T-helper 1 cell (primary cell): ENCODE results near the gene GSTM5.
"Not testable (repeated sequence)": the region's sequence is repeated elsewhere in the genome, so short reads cannot be mapped to it uniquely, and the experiment has no call there.

ENCODE experiments used
- DNase-seq, 5 donors: peaks; one replicate each; pipeline ENCODE4 v3.0.0-alpha.2; 2012 to 2020

Gene GSTM5

GRCh38 chr1:109732390-109732881, 20.4 kb downstream of the GSTM5 start:
- DNase-seq: no peak

GRCh38 chr1:109733236-109733870, 21.3 kb downstream of the GSTM5 start:
- no peak for DNase-seq

- DNase-seq: peak; percentile 72 to 84 (median 80)
Observed at GRCh38 chr1:109739738-109740614, 27.9 kb downstream of the GSTM5 start.

- DNase-seq: no peak
Observed at GRCh38 chr1:109740615-109741373, 28.7 kb downstream of the GSTM5 start, which contains the start of gene GSTM3. Gene GSTM3 (minus strand): TSS chr1:109741038. CDS start chr1:109740287, 751 bp downstream.

- DNase-seq: not testable (repeated sequence)
Observed at GRCh38 chr1:109748311-109748710, 36.3 kb downstream of the GSTM5 start.

GRCh38 chr1:109749221-109749620, 37.2 kb downstream of the GSTM5 start:
- no peak for DNase-seq

- DNase-seq: no peak
Observed at GRCh38 chr1:109750241-109750882, 38.3 kb downstream of the GSTM5 start.

- no peak for DNase-seq
Observed at GRCh38 chr1:109750920-109751319, 38.9 kb downstream of the GSTM5 start.

GRCh38 chr1:109751531-109752260, 39.6 kb downstream of the GSTM5 start:
- no peak for DNase-seq

- DNase-seq: no peak
Observed at GRCh38 chr1:109754738-109755137, 42.7 kb downstream of the GSTM5 start.

- DNase-seq: not testable (repeated sequence)
Observed at GRCh38 chr1:109756325-109756724, 44.3 kb downstream of the GSTM5 start.

- DNase-seq: no peak
Observed at GRCh38 chr1:109756848-109757521, 44.9 kb downstream of the GSTM5 start.

GRCh38 chr1:109757936-109758786, 46.1 kb downstream of the GSTM5 start:
- DNase-seq: no peak

- DNase-seq: no peak
Observed at GRCh38 chr1:109759513-109760334, 47.7 kb downstream of the GSTM5 start.

GRCh38 chr1:109760581-109761226, 48.7 kb downstream of the GSTM5 start:
- no peak for DNase-seq

GRCh38 chr1:109761227-109762038, 49.4 kb downstream of the GSTM5 start:
- no peak for DNase-seq

- DNase-seq: no peak
Observed at GRCh38 chr1:109762039-109762585, 50.1 kb downstream of the GSTM5 start.
